Stimulated activated CD4-positive, alpha-beta T cell treated with anti-CD3 and anti-CD28 coated beads, Interleukin-4, amount 100 ng/mL, for 24 hours (primary cell): Measurements from ENCODE around the gene RASA3.

Source experiments
- DNase-seq: peaks from one replicate; pipeline ENCODE4 v3.0.0-alpha.2; 2020

The RASA3 gene

DNA sequence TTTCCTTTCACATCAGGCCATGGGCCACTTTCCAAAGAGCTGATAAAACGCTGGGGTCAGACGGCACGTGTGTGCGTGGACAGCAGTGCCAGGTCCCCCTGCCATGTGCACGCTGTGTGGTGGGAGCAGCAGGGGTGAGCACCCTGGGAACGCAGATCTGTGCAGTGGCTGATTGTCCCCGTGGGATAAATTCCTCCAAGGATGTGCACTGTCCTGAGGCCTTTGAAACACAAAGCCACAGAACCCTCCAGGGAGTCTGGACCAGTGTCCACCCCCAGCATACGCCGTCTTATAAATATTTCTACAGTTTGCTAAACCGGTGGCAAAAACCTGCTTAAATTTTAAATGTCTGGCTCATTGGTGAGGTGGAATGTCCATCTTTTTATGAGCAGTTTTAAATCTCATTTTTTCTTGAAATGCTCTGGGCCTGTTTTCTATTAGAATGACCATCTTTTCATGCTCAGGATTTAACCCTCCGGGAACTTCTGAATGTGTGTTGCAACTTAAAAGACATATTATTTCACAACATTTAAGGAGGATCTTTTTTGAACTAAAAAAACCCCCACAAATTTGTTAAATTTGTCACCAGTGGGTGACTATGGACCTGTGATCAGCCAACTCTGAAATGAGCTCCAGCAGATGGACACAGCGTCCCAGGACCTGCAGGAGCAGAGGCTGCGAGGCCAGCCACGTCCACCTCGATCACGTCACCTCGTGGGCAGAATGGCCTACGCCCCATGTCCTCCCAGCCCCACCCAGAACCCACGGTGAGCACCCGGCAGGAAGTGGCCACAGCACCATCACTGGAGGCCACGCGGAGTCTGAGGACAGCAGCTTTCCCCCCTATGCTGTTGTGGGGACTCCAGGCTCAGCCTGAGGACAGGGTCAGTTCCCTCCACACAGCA lies 68.6 kb downstream of the RASA3 start:
- DNase-seq = no peak

- DNase-seq = no peak
Observed at GRCh38 chr13:114062754-114063153, 69.7 kb downstream of the RASA3 start.

DNA sequence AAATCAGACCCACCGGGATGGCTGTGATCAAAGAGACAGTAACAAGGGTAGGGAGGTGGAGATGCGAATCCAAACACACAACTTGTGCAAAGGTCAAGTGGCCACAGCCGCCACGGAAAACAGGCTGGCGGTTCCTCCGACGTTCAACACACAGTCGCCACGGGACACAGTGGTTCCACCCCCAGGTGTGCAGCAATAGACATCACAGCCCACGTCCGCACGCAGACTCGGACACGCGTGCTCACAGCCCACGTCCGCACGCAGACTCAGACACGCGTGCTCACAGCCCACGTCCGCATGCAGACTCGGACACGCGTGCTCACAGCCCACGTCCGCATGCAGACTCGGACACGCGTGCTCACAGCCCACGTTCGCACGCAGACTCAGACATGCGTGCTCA lies 70.1 kb downstream of the RASA3 start:
- no peak for DNase-seq

DNA sequence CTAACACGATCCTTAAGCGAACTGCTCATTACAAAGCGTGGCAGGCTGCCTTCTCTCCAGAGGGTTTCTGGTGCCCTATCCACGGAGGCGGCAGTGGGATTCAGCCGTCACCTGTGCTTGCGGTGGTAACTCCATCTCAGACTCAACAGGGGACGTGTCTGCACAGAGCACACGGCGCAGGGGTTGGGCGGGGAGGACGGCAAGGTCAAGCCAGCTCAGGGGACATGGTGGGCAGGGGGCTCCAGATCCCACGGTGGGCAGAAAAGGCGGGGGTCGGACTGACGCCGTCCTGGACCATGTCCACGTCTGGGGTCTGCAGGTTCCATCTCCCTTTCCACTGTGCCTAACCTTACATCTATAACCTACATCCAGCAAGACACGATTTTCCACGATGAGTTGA lies 70.7 kb downstream of the RASA3 start:
- no peak for DNase-seq

DNA sequence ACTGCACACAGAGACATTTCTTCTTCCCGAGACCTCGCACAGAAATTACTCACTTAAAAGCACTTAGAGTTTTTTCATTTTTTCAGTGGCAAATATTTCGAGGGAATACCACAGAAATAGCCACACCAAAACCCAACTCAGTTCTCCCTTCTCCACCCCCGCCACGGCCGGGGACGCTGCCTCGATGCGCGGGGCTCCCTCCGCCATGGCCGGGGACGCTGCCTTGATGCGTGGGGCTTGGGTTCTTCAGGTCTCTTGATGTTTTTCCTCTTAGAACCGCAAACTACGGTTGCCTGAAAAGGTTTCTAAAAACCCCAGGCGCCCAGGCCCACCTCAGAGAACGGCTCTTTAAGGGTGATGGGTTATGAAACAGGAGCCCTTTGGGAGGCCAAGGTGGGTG lies 71.4 kb downstream of the RASA3 start:
- no peak for DNase-seq

DNA sequence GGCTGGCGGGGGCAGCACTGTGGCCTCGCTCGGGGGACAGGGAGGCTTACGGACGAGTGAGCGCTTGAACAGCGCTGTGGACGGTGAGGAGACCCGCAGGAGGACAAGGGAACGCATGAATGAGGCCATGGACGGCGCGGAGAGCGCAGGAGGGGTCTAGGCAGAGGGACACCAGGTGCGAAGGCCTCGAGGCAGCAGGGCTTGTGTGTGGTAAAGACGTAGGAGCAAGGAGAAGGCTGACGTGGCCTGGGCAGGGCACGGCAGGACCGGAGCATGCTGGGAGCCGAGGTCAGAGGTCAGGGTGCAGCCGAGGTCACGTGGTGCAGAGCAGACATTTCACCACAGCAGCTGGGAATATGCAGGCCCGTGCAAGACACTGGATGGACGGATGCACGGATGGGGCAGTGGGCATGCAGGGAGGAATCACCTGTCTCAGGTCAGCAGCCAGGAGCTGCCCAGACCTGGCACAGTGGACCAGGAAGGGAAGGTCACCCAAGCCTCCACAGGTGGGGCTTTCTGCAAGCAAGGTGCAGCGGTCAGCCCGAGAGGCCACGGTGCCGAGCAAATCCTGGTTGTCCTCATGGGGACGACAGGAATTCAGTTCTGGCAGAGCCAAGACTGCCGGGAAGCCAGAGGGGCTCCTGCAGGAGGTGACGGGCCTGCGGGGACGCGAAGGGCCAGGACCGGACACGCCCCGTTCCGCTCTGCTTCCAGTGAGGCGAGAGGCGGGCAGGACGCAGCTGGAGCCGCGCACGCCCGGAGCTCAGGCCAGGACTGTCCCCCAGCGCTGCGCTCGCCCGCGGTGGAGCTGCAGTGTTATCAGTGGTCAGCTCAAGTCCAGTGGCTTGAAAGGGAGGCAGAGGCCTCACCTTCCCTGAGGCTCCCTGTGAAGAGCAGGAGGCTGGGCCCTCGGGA lies 72.2 kb downstream of the RASA3 start:
- DNase-seq = no peak

DNA sequence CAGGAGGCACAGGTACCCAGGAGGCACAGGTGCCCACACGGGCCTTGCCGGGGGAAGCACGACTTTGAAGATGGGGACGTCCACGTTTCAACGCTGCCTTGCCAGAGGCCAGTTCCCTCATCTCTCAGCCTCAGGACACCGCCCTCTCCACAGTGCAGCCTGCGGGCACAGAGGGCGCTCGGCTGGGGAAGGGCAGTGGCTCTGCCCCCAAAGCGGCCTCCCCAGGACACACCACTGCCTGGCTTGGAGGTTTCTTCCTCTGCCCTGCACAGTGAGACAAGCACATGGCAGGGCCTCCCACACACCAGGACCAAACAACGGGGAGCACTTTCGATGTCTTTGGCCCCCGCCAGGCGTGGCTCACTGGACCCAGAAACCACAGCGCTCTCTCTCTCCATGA lies 73.0 kb downstream of the RASA3 start:
- no peak for DNase-seq

DNA sequence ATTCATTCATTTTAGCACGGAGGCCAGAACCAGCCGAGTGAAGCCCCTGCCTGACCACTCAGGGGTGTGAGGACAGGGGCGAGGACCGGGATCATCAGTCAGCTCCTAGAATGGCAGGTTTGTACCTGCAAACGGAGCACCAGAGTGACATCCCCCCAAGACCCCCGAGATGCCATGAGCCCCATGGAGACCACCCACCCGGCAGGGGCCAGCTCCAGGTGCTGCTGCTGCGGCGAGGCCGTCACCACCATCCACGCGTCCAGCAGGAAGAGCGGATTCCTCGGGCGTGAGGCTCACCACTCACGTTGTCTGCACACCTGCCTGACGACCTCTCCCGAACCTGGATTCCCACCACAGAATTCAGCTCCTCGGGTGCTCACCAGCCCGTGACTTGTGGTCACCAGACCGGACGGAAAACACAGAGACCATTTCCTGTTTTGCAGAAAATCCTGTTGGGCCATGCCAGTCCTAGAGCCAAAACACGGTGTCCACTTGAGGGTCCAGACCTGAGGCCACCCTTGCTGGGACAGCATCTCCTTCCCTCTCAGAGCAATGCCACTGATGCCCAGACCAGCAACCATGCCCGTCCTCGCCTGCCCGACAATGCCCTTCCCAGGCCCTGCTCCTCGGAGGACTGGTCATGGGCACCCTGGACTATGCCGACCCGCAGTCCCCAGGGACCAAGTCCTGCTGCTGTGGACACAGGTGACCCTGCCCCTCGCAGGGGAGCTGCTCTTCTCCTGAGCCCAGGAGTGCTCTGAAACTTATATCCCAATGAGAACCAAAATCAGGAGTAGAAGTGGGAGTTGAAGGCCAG lies 74.2 kb downstream of the RASA3 start:
- no peak for DNase-seq

- DNase-seq = no peak
Observed at GRCh38 chr13:114057166-114058050, 75.0 kb downstream of the RASA3 start.

DNA sequence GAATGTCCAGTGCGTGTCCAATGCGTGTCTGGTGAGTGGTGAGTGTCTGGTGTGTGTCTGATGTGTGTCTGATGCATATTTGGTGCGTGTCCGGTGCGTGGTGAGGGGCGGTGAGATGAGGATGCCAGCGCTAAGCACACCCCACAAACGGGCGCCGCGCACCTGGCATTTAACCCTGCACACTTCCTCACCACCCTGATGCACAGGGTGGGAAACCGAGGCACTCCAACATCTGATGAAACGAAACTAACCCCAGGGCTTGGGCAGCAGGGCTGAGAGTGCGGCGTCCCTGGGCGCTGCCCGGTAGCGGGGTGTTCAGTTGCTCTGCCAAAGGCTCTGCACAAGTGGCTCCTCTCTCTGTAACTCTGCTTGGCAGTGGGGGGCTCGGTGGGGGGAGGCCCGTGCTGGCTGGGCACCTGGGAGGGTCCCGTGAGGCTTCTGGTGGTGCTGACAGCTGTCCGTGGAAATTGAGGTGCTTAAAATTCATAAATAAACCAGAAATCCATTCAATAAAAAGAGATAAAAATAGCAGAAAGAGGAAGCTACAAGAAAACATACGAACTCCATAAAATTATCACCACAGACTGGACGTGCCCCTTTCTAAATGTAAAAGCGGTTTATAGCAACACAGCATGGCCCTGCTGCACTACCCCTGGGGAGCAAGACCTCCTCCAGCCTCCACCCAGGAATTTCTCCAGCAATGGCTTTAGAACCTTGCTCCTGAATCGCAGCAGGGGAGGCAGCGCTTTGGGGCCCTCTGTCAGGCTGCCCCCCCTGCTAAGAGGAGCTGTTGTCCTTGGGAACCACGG lies 76.0 kb downstream of the RASA3 start:
- no peak for DNase-seq

- DNase-seq = no peak
Observed at GRCh38 chr13:114055766-114056165, 76.7 kb downstream of the RASA3 start.

DNA sequence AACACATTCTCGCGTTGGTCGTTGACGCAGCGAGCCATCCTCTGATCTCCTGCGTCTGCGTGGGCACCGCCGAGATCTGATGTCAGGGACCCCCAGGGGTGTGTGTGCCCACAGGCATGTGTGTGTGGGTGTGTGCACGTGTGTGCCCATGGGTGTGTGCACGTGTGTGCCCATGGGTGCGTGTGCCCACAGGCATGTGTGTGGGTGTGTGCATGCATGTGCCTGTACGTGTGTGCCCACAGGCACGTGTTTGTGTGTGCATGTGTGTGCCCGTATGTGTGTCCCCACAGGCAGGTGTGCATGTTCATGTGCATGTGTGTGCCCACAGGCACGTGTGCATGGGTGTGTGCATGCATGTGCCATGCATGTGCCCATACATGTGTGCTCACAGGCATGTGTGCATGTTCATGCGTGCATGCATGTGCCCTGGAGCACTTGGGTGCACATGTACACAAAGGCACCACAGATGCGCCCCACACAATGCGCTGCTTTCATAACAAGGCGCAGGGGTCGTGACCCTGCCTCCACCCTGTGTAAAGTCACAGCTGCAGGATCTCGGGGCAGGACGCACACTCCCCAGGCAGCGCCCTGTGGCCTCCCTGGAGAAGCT lies 77.5 kb downstream of the RASA3 start:
- no peak for DNase-seq

DNA sequence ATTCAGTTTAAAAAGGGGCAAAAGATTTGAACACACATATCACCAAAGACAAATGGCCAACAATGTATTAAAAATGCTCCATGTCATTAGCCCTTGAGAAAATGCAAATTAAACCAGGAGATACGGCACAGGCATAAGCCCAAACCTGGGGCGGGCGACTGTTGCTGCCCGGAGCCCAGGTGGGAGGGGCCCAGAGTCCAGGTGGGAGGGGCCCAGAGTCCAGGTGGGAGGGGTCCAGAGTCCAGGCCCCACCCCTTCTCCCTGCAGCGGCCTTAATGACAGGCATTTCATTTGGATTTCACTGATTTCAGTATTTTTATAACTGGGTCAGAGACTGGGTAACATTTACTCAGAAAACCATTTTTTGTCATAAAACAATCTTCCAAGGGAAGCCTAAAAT lies 78.2 kb downstream of the RASA3 start:
- DNase-seq = no peak

- DNase-seq = no peak
Observed at GRCh38 chr13:114053026-114053425, 79.4 kb downstream of the RASA3 start.

- DNase-seq = no peak
Observed at GRCh38 chr13:114050536-114051450, 81.6 kb downstream of the RASA3 start.

- DNase-seq = no peak
Observed at GRCh38 chr13:114049626-114050101, 82.8 kb downstream of the RASA3 start.

- DNase-seq = peak; percentile 72
Observed at GRCh38 chr13:114049026-114049425, 83.4 kb downstream of the RASA3 start.

DNA sequence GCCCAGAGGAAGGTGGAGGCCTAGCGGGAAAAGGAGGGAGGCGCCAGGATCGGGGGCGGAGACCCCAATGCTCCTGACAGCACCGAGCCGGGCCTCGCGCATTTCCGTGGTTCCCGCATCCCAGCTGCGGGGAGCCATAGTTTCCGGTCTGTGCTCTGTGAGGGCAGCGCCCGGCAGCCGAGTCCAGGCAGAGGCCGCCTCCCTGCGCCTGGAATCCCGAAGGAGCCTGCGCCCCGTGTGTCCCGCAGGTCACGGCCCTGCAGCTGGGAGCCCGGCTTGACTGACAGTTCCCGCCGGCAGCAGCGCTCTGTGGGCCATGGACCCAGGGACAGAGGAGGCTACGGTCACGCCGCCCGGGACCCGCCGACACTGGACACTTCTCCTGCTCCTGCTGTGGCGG lies 84.0 kb downstream of the RASA3 start:
- DNase-seq = no peak

DNA sequence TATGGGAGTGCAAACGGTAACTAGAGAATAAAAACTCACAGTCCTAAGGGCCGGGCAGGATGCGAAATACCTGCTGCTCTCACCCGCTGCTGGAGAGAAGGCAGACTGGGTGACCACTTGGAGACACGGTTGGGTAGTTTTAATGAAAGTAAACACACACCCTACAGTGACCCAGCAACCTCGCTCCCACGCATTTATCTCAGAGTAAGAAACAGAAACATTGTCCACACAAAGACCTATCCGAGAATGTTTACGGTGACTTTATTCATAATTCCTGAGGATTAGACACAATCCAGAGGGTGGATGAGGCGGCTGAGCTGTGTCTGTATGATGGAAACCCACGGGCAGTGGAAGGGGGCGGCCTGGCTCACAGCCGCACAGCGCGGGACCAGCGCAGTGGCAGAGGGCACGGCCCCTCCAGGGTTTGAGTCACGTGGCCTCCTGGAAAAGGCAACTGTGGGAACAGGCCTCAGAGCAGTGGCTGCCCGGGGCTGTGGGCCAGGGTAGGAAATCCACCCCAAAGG lies 85.0 kb downstream of the RASA3 start:
- DNase-seq = no peak
